Activated CD4-positive, CD25-positive, alpha-beta regulatory T cell treated with anti-CD3 and anti-CD28 coated beads, Interleukin-2, amount 50 U/mL, for 72 hours (primary cell): ENCODE results near the gene HOXB4.

ENCODE experiments used
- DNase-seq: peaks from one replicate; pipeline ENCODE4 v3.0.0; 2021

Gene HOXB4

GRCh38 chr17:48526608-48527546 is 51.3 kb downstream of the HOXB4 start:
- no peak for DNase-seq
